ENCODE measurements around the gene BCL2L2.
"Not testable (repeated sequence)": the region's sequence is repeated elsewhere in the genome, so short reads cannot be mapped to it uniquely, and the experiment has no call there.

The BCL2L2 gene

GRCh38 chr14:23324993-23325392 is 18.4 kb downstream of the BCL2L2 start:
- no peak for DNase-seq

GRCh38 chr14:23325746-23326145 is 19.1 kb downstream of the BCL2L2 start:
- DNase-seq: not testable (repeated sequence)

DNA sequence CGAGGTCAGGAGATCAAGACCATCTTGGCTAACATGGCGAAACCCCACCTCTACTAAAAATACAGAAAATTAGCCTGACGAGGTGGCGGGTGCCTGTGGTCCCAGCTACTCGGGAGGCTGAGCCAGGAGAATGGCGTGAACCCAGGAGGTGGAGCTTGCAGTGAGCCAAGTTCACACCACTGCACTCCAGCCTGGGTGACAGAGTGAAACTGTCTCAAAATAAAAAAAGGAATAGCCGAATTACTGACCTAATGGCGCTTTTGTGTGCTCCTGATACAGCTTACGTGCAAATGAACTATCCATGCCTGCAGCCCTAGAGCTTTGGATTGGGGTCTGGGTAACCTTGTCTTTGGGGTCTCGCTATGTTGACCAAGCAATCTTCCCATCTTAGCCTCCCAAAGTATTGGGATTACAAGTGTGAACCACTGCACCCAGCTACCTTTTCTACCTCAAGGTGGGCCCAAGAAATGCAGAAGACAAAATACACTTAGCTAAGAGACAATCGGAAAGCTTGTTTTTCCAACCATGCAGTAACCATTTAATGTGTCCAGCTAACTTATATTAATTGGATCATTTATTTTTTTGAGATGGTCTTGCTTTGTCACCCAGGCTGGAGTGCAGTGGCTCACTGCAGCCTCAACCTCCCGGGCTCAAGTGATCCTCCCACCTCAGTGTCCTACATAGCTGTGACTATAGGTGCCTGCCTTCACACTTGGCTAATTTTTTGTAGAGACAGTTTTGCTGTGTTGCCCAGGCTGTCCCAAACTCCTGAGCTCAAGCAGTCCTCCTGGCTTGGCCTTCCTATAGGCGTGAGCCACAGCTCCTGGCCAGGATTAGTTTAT is 20.1 kb downstream of the BCL2L2 start:
- DNase-seq: no peak

DNA sequence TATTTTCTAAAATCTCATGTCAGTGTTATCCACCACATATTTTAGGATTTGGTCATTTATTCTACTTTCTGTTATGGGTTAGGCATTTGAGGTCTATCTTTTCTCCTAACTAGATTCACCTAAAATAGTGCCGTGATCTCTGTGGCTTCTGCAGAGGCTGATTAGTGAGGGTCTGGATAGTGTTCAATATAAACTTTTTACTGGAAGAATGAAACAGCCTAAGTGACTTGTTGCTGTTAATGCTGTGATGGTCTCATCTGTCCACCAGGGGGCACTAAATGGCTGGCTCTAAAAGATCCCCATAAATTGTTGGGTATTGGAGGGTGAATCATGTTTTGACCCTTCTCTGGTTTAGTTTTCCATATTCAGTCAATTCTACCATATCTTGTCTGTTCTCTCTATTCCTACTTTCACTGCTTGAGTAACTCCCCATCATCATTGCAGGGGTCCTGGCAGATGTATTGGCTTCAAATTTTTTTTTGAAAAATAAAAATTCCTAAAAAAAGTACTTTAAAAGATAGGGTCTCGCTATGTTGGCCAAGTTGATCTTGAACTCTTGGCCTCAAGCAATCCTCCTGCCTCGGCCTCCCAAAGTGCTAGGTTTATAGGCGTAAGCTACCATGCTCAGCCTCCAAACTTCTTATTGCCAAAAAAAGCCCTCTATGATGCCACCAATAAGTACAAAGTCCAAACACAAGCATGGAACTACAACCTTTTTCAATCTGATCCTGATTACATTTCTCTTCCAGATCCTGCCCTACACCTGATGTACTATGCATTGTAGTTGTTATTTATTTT is 21.5 kb downstream of the BCL2L2 start:
- DNase-seq: peak; percentile 77

- no peak for DNase-seq
Measured at GRCh38 chr14:23335623-23336022, 29.0 kb downstream of the BCL2L2 start.

- DNase-seq: no peak
Measured at GRCh38 chr14:23339506-23340268, 33.1 kb downstream of the BCL2L2 start.

GRCh38 chr14:23344481-23344880 is 37.8 kb downstream of the BCL2L2 start:
- DNase-seq: no peak

- DNase-seq: no peak
Measured at GRCh38 chr14:23345987-23346692, 39.5 kb downstream of the BCL2L2 start.

DNA sequence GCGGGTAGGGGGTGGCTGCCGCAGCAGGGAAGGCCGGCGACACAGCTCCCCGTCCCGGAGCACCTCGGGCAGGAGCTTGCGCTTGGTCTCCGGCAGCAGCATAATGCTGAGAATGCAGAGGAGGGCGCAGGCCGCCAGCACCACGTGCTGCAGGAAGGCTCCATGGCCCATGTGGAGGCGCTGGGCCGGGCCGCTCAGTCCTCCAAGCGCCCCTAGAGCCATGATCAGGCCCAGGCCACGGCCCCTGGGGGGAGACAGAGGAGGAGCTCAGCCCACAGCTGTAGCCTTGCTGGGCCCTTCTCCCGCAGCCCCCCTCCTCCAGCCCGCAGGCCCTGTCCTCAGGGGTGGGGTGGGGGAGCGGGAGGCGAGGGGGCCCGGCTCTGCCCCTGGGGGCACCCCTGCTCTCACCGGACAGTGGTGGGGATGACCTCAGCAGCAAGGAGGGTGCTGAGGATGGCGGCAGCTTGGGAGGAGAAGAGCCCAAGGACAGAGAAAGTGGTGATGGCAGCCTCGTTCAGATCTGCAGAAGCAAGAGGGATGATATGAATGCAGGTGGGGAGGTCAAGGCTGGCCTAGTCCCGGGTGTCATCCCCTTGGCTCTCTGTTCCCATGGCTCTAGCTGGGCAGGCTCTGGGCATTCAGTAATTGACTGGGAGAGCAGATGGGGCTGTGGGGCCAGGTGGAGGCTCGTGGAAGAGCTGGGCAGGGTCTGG is 40.2 kb downstream of the BCL2L2 start:
- DNase-seq: no peak

- no peak for DNase-seq
Measured at GRCh38 chr14:23347406-23348296, 41.0 kb downstream of the BCL2L2 start.

DNA sequence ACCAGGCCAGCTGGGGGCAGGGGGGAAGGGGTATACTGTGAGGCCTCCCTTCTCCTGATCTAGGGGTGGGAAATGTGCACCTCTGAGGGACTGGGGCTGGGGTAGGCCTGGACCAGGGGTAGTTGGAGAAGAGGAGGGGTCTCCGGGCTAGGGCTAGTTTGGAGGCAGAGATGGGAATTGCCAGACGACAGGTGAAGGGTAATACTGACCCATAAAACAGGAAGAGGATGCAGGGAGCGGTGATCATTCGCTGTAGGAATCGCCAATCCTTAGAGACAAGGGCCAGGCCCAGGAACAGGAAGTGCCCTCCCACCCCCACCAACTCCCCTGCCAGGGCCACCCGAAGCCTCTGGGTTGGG is 41.6 kb downstream of the BCL2L2 start:
- DNase-seq: no peak

GRCh38 chr14:23349156-23349845 is 42.7 kb downstream of the BCL2L2 start:
- DNase-seq: no peak

- peak; percentile 32 for DNase-seq
Measured at GRCh38 chr14:23351681-23352505, 45.3 kb downstream of the BCL2L2 start.

GRCh38 chr14:23352506-23353432 is 46.1 kb downstream of the BCL2L2 start, which contains the start of gene SLC22A17:
TSS of gene SLC22A17 (minus strand) at chr14:23352887.
- peak; percentile 77 for DNase-seq

GRCh38 chr14:23353433-23353780 is 46.8 kb downstream of the BCL2L2 start:
- DNase-seq: no peak

DNA sequence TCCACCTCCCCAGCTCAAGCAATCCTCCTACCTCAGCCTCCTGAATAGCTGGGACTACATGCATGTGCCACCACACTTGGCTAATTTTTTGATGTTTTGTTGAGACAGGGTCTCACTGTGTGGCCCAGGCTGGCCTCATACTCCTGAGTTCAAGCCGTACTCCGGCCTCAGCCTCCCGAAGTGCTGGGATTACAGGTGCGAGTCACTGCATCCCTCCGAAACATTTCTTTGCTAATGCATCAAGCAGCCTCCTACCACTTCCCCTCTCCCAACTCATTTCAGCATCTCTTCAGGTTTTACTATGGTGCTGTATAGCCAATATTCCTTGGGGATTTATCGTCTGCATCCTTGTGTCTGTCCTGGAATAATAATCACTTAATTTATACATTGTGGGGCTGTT is 48.4 kb downstream of the BCL2L2 start:
- no peak for DNase-seq

- DNase-seq: no peak
Measured at GRCh38 chr14:23355871-23356435, 49.3 kb downstream of the BCL2L2 start.

GRCh38 chr14:23356662-23357061 is 50.0 kb downstream of the BCL2L2 start:
- no peak for DNase-seq

Data from NCI-H1105 treated with DMSO at 0.1 percent for 48 hours (cell line).